HepG2 (cell line): Measurements from ENCODE around the gene SDC4. TPM values are rescaled to one million over a fixed set of nuclear protein-coding genes. Genes with fewer than 3 reads are reported as not detected.

Experiments used
- BRCA1 ChIP-seq: sonication (generic); formaldehyde crosslinking; IDR thresholded peaks from 2 replicates; pipeline ENCODE4 v1.4.0; 2020; ENCODE audit warnings: missing genetic modification reagents
- HDAC2 ChIP-seq: sonication (generic); formaldehyde crosslinking; IDR thresholded peaks from 2 replicates; pipeline ENCODE4 v1.4.0; 2020; ENCODE audit warnings: missing genetic modification reagents
- HNF1B ChIP-seq: sonication (generic); formaldehyde crosslinking; IDR thresholded peaks from 2 replicates; pipeline ENCODE4 v1.5.1; 2020; ENCODE audit warnings: mild to moderate bottlenecking, moderate library complexity, missing genetic modification reagents
- KDM4B ChIP-seq: sonication (generic); formaldehyde crosslinking; IDR thresholded peaks from 2 replicates; pipeline ENCODE4 v1.4.0; 2020; ENCODE audit warnings: missing genetic modification reagents
- KDM5B ChIP-seq: sonication (generic); formaldehyde crosslinking; IDR thresholded peaks from 2 replicates; pipeline ENCODE4 v1.4.0; 2020; ENCODE audit warnings: missing genetic modification reagents, mild to moderate bottlenecking, borderline replicate concordance
- MXI1 ChIP-seq: IDR thresholded peaks from 3 replicates; pipeline ENCODE4 v1.6.1; 2012; ENCODE audit warnings: low read depth, low read length, inconsistent platforms, borderline replicate concordance
- NONO ChIP-seq, 2 experiments: fragments of 450-650 bp in 1 of 2; sonication (generic) in 1 of 2; formaldehyde crosslinking in 1 of 2; IDR thresholded peaks in 1 of 2; conservative IDR thresholded peaks in 1 of 2; 2 replicates each; pipeline versions ENCODE4 v1.6.1 to v1.8.0; 2017 to 2022; ENCODE audit warnings: mild to moderate bottlenecking in 1 of 2, missing genetic modification reagents in 1 of 2, moderate library complexity in 1 of 2
- PAF1 ChIP-seq: IDR thresholded peaks from 2 replicates; pipeline ENCODE4 v1.6.1; 2016; ENCODE audit warnings: missing genetic modification reagents, missing compliant biosample characterization
- SAFB2 ChIP-seq: sonication (generic); formaldehyde crosslinking; IDR thresholded peaks from 2 replicates; pipeline ENCODE4 v1.5.1; 2020; ENCODE audit warnings: missing genetic modification reagents, low read depth, mild to moderate bottlenecking, borderline replicate concordance
- SMAD1 ChIP-seq: sonication (generic); formaldehyde crosslinking; IDR thresholded peaks from 2 replicates; pipeline ENCODE4 v1.4.0; 2020; ENCODE audit warnings: missing genetic modification reagents, low read depth, mild to moderate bottlenecking, borderline replicate concordance
- SRSF1 ChIP-seq: fragments of 200-400 bp; formaldehyde crosslinking; optimal IDR thresholded peaks from 2 replicates; pipeline ENCODE3; 2017; ENCODE audit warnings: mild to moderate bottlenecking, low read depth, low read length, moderate library complexity
- TSC22D2 ChIP-seq: sonication (generic); formaldehyde crosslinking; IDR thresholded peaks from 2 replicates; pipeline ENCODE4 v1.5.1; 2020; ENCODE audit warnings: missing genetic modification reagents, mild to moderate bottlenecking, borderline replicate concordance
- U2AF1 ChIP-seq: fragments of 200-400 bp; formaldehyde crosslinking; optimal IDR thresholded peaks from 2 replicates; pipeline ENCODE3; 2017; ENCODE audit warnings: mild to moderate bottlenecking, low read depth, low read length
- ZBTB39 ChIP-seq: sonication (generic); formaldehyde crosslinking; IDR thresholded peaks from 2 replicates; pipeline ENCODE4 v1.5.0; 2020; ENCODE audit warnings: missing genetic modification reagents
- ZFP82 ChIP-seq: sonication (generic); formaldehyde crosslinking; IDR thresholded peaks from 2 replicates; pipeline ENCODE4 v1.5.1; 2020; ENCODE audit warnings: mild to moderate bottlenecking, missing genetic modification reagents, borderline replicate concordance
- ZMYM4 ChIP-seq: sonication (generic); formaldehyde crosslinking; IDR thresholded peaks from 2 replicates; pipeline ENCODE4 v1.8.1; 2023; ENCODE audit warnings: mild to moderate bottlenecking, missing genetic modification reagents
- ZNF143 ChIP-seq: sonication (generic); formaldehyde crosslinking; IDR thresholded peaks from 2 replicates; pipeline ENCODE4 v1.4.0; 2020; ENCODE audit warnings: missing genetic modification reagents
- ZNF567 ChIP-seq: sonication (generic); formaldehyde crosslinking; IDR thresholded peaks from 2 replicates; pipeline ENCODE4 v1.8.1; 2023; ENCODE audit warnings: mild to moderate bottlenecking, missing genetic modification reagents, borderline replicate concordance
- ZNF614 ChIP-seq: IDR thresholded peaks from 2 replicates; pipeline ENCODE4 v1.6.1; 2018; ENCODE audit warnings: missing biosample characterization, missing genetic modification reagents, inconsistent platforms, borderline replicate concordance
- ZNF644 ChIP-seq: IDR thresholded peaks from 2 replicates; pipeline ENCODE4 v1.6.1; 2016; ENCODE audit warnings: low read depth
- ZNF687 ChIP-seq: sonication (generic); formaldehyde crosslinking; IDR thresholded peaks from 2 replicates; pipeline ENCODE4 v1.5.1; 2020; ENCODE audit warnings: mild to moderate bottlenecking, missing genetic modification reagents, moderate library complexity
- polyA plus RNA-seq, 8 experiments: library from polyadenylated mRNA; depleted of rRNA in 3 of 8; stranded (reverse) in 7 of 8; unstranded in 1 of 8; fragments of >200 nt; fragmentation: Illumina TruSeq in 4 of 8; extraction: Trizol in 4 of 8; gene quantifications; 2 replicates each; pipeline versions ENCODE4 v1.2.1 to v1.2.3, GENCODE V29; 2011 to 2016; ENCODE audit warnings: low read depth in 4 of 8, missing spikeins in 1 of 8, mixed read lengths in 1 of 8; ENCODE audit not compliant: insufficient read depth in 1 of 8
- total RNA-seq, 5 experiments: library from RNA; depleted of rRNA; stranded (reverse); fragments of >200 nt; fragmentation: Illumina TruSeq; extraction: Trizol; gene quantifications; 2 replicates each; pipeline ENCODE4 v1.2.3, GENCODE V29; 2016; ENCODE audit warnings: low read depth in 1 of 5

The SDC4 gene
- total and polyA plus RNA-seq, 2 of the 13 experiments (the other 11 are each of a cell fraction or from before 2014, with no cell fraction given), result 49.0 to 65.1 TPM

GRCh38 chr20:45336530-45337366 lies 11.5 kb downstream of the SDC4 start (continued):
- 0 out of 2 replicates have a peak, but pooled peaks have one; percentile 4 for TF ChIP-seq KDM4B (CRISPR knock-in tag)
- TF ChIP-seq ZNF687 (CRISPR knock-in tag), result peak; percentile 45
- peak; percentile 35 for TF ChIP-seq ZMYM4
- TF ChIP-seq HNF1B (CRISPR knock-in tag), result peak; percentile 54; the same call in 1 of the 2 replicates
- no peak for TF ChIP-seq BRCA1 (CRISPR knock-in tag)
- no peak for TF ChIP-seq SRSF1
- TF ChIP-seq ZBTB39 (CRISPR knock-in tag), result 0 out of 2 replicates have a peak, but pooled peaks have one; percentile 1
- peak; percentile 55; the same call in 1 of the 2 replicates for TF ChIP-seq ZNF567 (CRISPR knock-in tag)
- no peak for TF ChIP-seq NONO (IDR thresholded peaks at IDR 0.05)
- peak; percentile 23; the same call in 1 of the 2 replicates for TF ChIP-seq NONO (CRISPR knock-in tag; conservative IDR thresholded peaks at IDR 0.05)
- 0 out of 2 replicates have a peak, but pooled peaks have one; percentile 64 for TF ChIP-seq TSC22D2 (CRISPR knock-in tag)
- peak; percentile 53 for TF ChIP-seq HDAC2 (CRISPR knock-in tag)
- TF ChIP-seq ZNF143 (CRISPR knock-in tag), result peak; percentile 33; the same call in 1 of the 2 replicates
- no peak for TF ChIP-seq ZFP82 (CRISPR knock-in tag)
- 0 out of 2 replicates have a peak, but pooled peaks have one; percentile 72 for TF ChIP-seq SMAD1 (CRISPR knock-in tag)
- TF ChIP-seq PAF1 (CRISPR knock-in tag), result no peak
- TF ChIP-seq ZNF644 (CRISPR knock-in tag), result peak; percentile 13; the same call in 1 of the 2 replicates
- TF ChIP-seq SAFB2, result 0 out of 2 replicates have a peak, but pooled peaks have one; percentile 13
- TF ChIP-seq U2AF1, result peak; percentile 11
- TF ChIP-seq MXI1, result no peak
- TF ChIP-seq KDM5B (CRISPR knock-in tag), result peak; percentile 15; the same call in 1 of the 2 replicates
- TF ChIP-seq ZNF614 (CRISPR knock-in tag), result 0 out of 2 replicates have a peak, but pooled peaks have one; percentile 18
